Measurements from ENCODE around the gene AUTS2.

Gene AUTS2

GRCh38 chr7:70726294-70726693 is 1128.0 kb downstream of the AUTS2 start:
- no peak overlapping the region for H3K4me3 ChIP-seq (ENCODE audit: low read depth, low read length)
- CTCF ChIA-PET, result no interaction called here
- no peaks in the 10 kb centered on the region for H3K9me3 ChIP-seq (ENCODE audit: control insufficient read depth, insufficient read depth, low read depth, low read length)
- TF ChIP-seq ZIC2 (tag by site-specific recombination; IDR thresholded peaks at IDR 0.05), result no peak
- no peak for TF ChIP-seq SP2 (tag by site-specific recombination; IDR thresholded peaks at IDR 0.05)
- no peak for TF ChIP-seq KLF10 (tag by site-specific recombination; IDR thresholded peaks at IDR 0.05)
- no peak for TF ChIP-seq ZBTB26 (tag by site-specific recombination; optimal IDR thresholded peaks at IDR 0.05)
- no peak for TF ChIP-seq ZNF248 (tag by site-specific recombination; IDR thresholded peaks at IDR 0.05)
- TF ChIP-seq ZNF560 (tag by site-specific recombination; IDR thresholded peaks at IDR 0.05; ENCODE audit: borderline replicate concordance), result no peak
- no peak for TF ChIP-seq ZNF777 (tag by site-specific recombination; IDR thresholded peaks at IDR 0.05; ENCODE audit: borderline replicate concordance)
- no peak for TF ChIP-seq ZNF311 (tag by site-specific recombination; IDR thresholded peaks at IDR 0.05; ENCODE audit: borderline replicate concordance)
- no peak for TF ChIP-seq ZNF704 (tag by site-specific recombination; IDR thresholded peaks at IDR 0.05)
- TF ChIP-seq ZNF138 (tag by site-specific recombination; IDR thresholded peaks at IDR 0.05; ENCODE audit: borderline replicate concordance), result no peak
- TF ChIP-seq BCL11A (tag by site-specific recombination; IDR thresholded peaks at IDR 0.05; ENCODE audit: low read depth), result no peak
- no peak for TF ChIP-seq GLI2 (tag by site-specific recombination; IDR thresholded peaks at IDR 0.05; ENCODE audit: borderline replicate concordance, low read depth)
- H3K27ac ChIP-seq (ENCODE audit: extremely low read depth, low read depth, low read length), result no peak overlapping the region
- POLR2A ChIA-PET, result no interaction called here
- H3K36me3 ChIP-seq (ENCODE audit: control insufficient read depth in 2 of 2, insufficient read depth in 1 of 2, low read length in 2 of 2), result no peaks in the 10 kb centered on the region
- peaks cover 13% of the 10 kb centered on the region for H3K4me1 ChIP-seq (ENCODE audit: control insufficient read depth, insufficient read depth, low read length)

GRCh38 chr7:70726951-70727378 is 1128.7 kb downstream of the AUTS2 start:
- Histone ChIP-seq H3K9me3 (ENCODE audit: control insufficient read depth, insufficient read depth, low read depth, low read length) (no peaks in the 10 kb centered on the region), H3K4me1 (ENCODE audit: control insufficient read depth, insufficient read depth, low read length) (peaks cover 13% of the 10 kb centered on the region), H3K27ac (ENCODE audit: extremely low read depth, low read depth, low read length) (no peak overlapping the region), H3K36me3 (ENCODE audit: control insufficient read depth in 2 of 2, insufficient read depth in 1 of 2, low read length in 2 of 2) (no peaks in the 10 kb centered on the region), H3K4me3 (ENCODE audit: low read depth, low read length) (no peak overlapping the region)
- ChIA-PET POLR2A (no interaction called here), CTCF (interaction anchor here (0.7 kb wide), 1 partner anchor 85 kb away, joined by 4 read pairs; no protein-coding TSS in a partner anchor)
- TF ChIP-seq ZNF596 (tag by site-specific recombination; IDR thresholded peaks at IDR 0.05) (no peak), ZNF146 (tag by site-specific recombination; IDR thresholded peaks at IDR 0.05) (no peak), PRDM2 (tag by site-specific recombination; IDR thresholded peaks at IDR 0.05; ENCODE audit: borderline replicate concordance) (no peak), KLF8 (tag by site-specific recombination; IDR thresholded peaks at IDR 0.05) (no peak), ZNF768 (tag by site-specific recombination; IDR thresholded peaks at IDR 0.05) (no peak), GLI4 (tag by site-specific recombination; IDR thresholded peaks at IDR 0.05) (no peak), ZNF280C (tag by site-specific recombination; IDR thresholded peaks at IDR 0.05) (no peak), KLF1 (tag by site-specific recombination; IDR thresholded peaks at IDR 0.05) (no peak), PRDM10 (tag by site-specific recombination; IDR thresholded peaks at IDR 0.05) (no peak)
